Thoracic aorta (tissue), 2 donors: ENCODE data around the gene CNTNAP2. TPM values are rescaled to one million over a fixed set of nuclear protein-coding genes. Genes with fewer than 3 reads are reported as not detected.

Experiments
- ATAC-seq: fragments of 150-250 bp; one replicate; pipeline ENCODE4 v1.8.0; 2017; ENCODE audit warnings: low read depth; ENCODE audit not compliant: insufficient number of reproducible peaks, low FRiP score
- DNase-seq: peaks from one replicate; pipeline ENCODE4 v3.0.0-alpha.2; 2020; ENCODE audit warnings: low spot score
- H3K27ac ChIP-seq, 2 donors: fragments of 200-600 bp; sonication (generic); 1 replicate in 1 of 2; 2 replicates in 1 of 2; pipeline ENCODE4 v1.5.1; 2016; ENCODE audit warnings: mild to moderate bottlenecking in 2 of 2, moderate library complexity in 2 of 2
- H3K27me3 ChIP-seq: fragments of 200-600 bp; sonication (generic); replicated peaks from 2 replicates; pipeline ENCODE4 v1.6.0; 2016; ENCODE audit warnings: mild to moderate bottlenecking; ENCODE audit not compliant: insufficient read depth
- H3K36me3 ChIP-seq: fragments of 200-600 bp; sonication (generic); one replicate; pipeline ENCODE4 v1.5.1; 2016
- H3K4me1 ChIP-seq, 2 donors: fragments of 200-600 bp; sonication (generic); 1 replicate in 1 of 2; 2 replicates in 1 of 2; pipeline versions ENCODE4 v1.5.1 to v1.6.0; 2016; ENCODE audit warnings: low read depth in 2 of 2, mild to moderate bottlenecking in 1 of 2; ENCODE audit not compliant: control insufficient read depth in 1 of 2
- H3K4me3 ChIP-seq: fragments of 200-600 bp; sonication (generic); 2 replicates; pipeline ENCODE4 v1.5.1; 2016; ENCODE audit warnings: mild to moderate bottlenecking
- H3K9me3 ChIP-seq: fragments of 200-600 bp; sonication (generic); 2 replicates; pipeline ENCODE4 v1.5.1; 2016
- CTCF ChIP-seq: fragments of 200-600 bp; sonication (generic); IDR thresholded peaks from one replicate; pipeline ENCODE4 v1.5.1; 2019; ENCODE audit warnings: antibody characterized with exemption
- total RNA-seq, 2 donors: library from RNA; depleted of rRNA; stranded (reverse); fragments of >200 nt; gene quantifications; one replicate each; pipeline versions ENCODE4 v1.1.0 to v1.2.3, GENCODE V29; 2016

Gene CNTNAP2
- total RNA-seq, 2 donors from 2014 or later = not detected

GRCh38 chr7:148303295-148304082, 2186.9 kb downstream of the CNTNAP2 start:
- TF ChIP-seq CTCF = no peak
- Histone ChIP-seq H3K27me3 (no peaks in the 10 kb centered on the region), H3K9me3 (no peaks in the 10 kb centered on the region), H3K4me1 (peaks cover 10 to 17% of the 10 kb centered on the region in 2 donors), H3K4me3 (no peak overlapping the region), H3K36me3 (no peaks in the 10 kb centered on the region), H3K27ac (no peak overlapping the region)
- ATAC-seq (no peak), DNase-seq (peak; percentile 25)

- H3K9me3 ChIP-seq = no peaks in the 10 kb centered on the region
- no peaks in the 10 kb centered on the region for H3K27me3 ChIP-seq
- ATAC-seq (no peak), DNase-seq (no peak)
- H3K27ac ChIP-seq = no peak overlapping the region
- H3K4me1 ChIP-seq = peaks cover 10 to 17% of the 10 kb centered on the region in 2 donors
- H3K36me3 ChIP-seq = no peaks in the 10 kb centered on the region
- no peak overlapping the region for H3K4me3 ChIP-seq
- TF ChIP-seq CTCF = no peak
Observed at GRCh38 chr7:148304083-148304335, 2187.4 kb downstream of the CNTNAP2 start.

- no peak overlapping the region for H3K27ac ChIP-seq
Observed at GRCh38 chr7:148304456-148304855, 2187.9 kb downstream of the CNTNAP2 start.

GRCh38 chr7:148306759-148307158, 2190.2 kb downstream of the CNTNAP2 start:
- Histone ChIP-seq H3K4me1 (peaks cover 10 to 17% of the 10 kb centered on the region in 2 donors), H3K36me3 (no peaks in the 10 kb centered on the region), H3K27me3 (no peaks in the 10 kb centered on the region), H3K27ac (no peak overlapping the region), H3K4me3 (no peak overlapping the region), H3K9me3 (no peaks in the 10 kb centered on the region)
- no peak for TF ChIP-seq CTCF
- no peak for DNase-seq
- no peak for ATAC-seq

More at GRCh38 chr7:148304456-148304855, 2187.9 kb downstream of the CNTNAP2 start:
- no peaks in the 10 kb centered on the region for H3K36me3 ChIP-seq
- DNase-seq = no peak
- H3K4me3 ChIP-seq = no peak overlapping the region
- H3K9me3 ChIP-seq = no peaks in the 10 kb centered on the region
- H3K27me3 ChIP-seq = no peaks in the 10 kb centered on the region
- no peak for ATAC-seq
- TF ChIP-seq CTCF = no peak
- peaks cover 10 to 17% of the 10 kb centered on the region in 2 donors for H3K4me1 ChIP-seq

GRCh38 chr7:148318102-148318811, 2201.7 kb downstream of the CNTNAP2 start:
- Histone ChIP-seq H3K36me3 (no peaks in the 10 kb centered on the region), H3K4me1 (no peaks in the 10 kb centered on the region), H3K4me3 (no peak overlapping the region), H3K9me3 (no peaks in the 10 kb centered on the region), H3K27me3 (no peaks in the 10 kb centered on the region), H3K27ac (no peak overlapping the region)
- DNase-seq = no peak
- TF ChIP-seq CTCF = no peak
- ATAC-seq = no peak
